GM12874 (cell line): ENCODE measurements around the gene LGALS9.

Experiments used
- CTCF ChIP-seq: IDR thresholded peaks from 2 replicates; pipeline ENCODE4 v1.5.1; 2011; ENCODE audit warnings: low read depth, mild to moderate bottlenecking, control low read depth, low read length, moderate library complexity; ENCODE audit not compliant: insufficient read depth

Gene LGALS9

GRCh38 chr17:27657620-27658019 lies 26.6 kb downstream of the LGALS9 start:
- TF ChIP-seq CTCF: no peak

DNA sequence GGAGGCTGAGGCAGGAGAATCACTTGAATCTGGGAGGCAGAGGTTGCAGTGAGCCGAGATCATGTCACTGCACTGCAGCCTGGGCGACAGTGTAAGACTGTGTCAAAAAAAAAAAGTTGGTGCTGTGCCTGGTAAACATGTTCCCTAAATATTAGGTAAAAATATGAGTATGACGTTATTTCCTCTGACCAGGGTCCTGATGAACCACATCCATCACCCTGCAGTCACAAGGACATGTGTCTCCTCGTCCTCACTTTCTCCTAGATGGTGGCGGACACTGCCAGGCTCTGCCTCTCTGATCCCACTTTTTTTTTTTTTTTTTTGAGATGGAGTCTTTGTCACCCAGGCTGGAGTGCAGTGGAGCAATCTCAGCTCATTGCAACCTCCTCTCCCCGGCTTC lies 28.7 kb downstream of the LGALS9 start:
- TF ChIP-seq CTCF: no peak

DNA sequence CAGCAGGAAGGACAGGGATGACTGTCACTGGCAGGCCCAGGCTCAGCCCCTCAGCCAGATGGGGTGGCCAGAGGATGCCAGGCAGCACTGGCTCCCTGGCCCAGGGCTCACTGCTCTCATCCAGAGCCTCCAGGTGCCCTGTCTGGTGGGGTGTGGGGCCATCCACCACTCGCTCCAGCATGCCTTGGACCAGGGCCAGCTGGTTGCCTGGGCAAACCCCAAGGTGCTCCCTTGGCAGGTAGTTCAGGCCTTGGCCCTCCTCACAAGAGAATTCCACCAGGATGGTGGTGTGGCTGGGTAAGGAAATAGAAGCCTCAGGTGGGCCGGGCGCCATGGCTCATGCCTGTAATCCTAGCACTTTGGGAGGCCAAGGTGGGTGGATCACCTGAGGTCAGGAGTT lies 29.4 kb downstream of the LGALS9 start:
- no peak for TF ChIP-seq CTCF

DNA sequence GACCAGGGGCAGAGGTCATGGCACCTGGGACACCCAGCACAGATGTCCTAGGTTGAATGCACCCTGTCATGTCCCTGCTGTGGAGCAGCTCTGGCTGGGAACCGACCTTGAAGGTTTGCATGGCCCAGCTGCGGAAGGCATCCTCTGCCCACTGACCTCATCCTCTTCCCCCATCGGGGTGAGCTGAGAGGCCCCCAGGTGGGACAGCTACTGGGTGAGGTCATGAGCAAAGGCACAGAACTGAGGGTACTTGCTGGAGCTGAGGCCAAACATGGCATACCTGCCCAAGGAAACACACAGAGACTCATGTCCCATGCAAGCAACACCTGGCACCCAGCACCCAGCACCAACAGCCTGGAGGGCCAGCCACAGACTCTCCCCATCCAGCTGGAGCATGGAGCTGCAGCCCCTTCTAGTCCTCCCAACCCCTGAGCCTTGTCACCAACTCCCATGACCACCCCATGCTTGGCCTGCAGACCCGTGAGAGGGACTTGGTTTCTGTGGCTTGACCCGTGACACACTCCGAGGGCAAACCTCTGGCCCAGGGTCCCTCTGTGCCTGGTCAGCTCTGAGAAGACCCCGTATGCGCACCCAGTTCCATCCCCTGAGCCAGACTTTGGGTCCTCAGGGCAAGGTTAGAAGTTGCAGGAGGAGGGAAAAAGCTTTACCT lies 33.1 kb downstream of the LGALS9 start:
- TF ChIP-seq CTCF: no peak

DNA sequence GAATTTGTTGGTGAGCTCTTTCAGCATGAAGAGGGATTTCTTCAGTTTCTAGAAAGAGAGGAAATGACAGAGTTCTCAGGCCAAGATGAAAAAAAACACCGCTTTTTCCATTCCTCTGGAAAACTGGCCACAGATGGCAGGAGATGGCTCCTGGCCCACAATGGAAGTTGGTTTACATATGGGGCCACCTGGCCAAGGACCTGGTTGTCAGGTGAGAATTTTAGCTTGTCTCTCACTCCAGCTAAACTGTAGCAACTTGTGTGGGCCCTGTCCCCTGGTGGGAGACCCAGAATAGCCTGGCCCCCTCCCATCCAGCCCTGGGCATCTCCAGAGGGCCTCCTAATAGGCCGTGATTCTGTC lies 33.6 kb downstream of the LGALS9 start:
- TF ChIP-seq CTCF: no peak

DNA sequence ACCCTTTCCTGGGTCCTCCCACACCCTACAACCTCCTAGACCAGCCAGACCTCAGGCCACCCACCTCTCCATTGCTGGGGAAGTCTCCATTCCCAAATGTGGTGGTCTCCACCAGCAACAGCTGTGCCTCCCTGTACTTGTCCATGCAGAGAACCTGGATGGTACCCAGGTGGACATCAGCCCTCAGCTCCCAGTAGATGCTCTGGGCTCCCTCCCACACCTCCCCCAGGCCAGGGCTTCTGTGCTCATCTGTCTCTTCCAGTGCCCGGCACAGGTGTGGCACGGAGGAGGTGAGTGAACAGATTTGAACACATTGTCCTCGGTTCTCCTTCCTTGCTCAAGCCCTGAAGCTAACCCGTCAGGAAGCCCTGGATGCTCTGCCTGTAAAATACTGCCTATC lies 34.6 kb downstream of the LGALS9 start:
- TF ChIP-seq CTCF: no peak

DNA sequence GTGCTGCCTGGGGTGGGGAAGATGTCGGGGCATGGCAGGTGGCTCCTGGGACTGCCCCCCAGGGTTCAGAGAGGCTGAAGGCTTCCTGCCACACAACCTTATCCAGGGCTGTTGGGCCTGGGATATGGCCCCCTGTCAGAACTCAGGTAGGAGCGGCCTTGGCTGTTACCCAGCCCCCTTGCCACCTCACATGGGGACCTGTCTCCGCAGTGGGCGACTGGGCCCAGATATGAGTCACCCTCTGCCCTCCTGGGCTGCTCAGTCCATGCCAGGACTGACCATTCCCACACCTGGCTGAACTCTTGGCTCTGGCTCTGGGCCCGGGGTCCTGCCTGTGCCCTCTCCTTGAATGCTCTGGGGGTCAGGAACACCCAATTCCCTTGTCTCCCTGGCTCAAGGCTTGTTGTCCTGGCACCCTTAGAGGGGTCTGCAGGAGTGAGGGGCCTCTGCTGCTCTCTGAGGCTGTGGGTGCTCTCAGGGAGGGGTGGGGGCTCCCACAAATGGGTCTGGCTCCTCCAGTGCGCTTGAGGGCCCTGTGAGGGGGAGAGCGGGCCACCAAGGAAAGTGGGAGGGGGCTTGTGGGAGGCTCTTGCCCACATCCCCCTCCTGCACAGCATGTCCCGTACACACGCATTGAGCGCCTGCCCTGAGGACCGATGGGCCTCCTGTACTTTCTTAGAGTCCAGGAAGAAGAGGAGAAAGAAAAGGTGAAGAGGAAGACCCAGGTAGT lies 36.0 kb downstream of the LGALS9 start:
- TF ChIP-seq CTCF: no peak
